Measurements from ENCODE around the gene NLGN4X.

DNA sequence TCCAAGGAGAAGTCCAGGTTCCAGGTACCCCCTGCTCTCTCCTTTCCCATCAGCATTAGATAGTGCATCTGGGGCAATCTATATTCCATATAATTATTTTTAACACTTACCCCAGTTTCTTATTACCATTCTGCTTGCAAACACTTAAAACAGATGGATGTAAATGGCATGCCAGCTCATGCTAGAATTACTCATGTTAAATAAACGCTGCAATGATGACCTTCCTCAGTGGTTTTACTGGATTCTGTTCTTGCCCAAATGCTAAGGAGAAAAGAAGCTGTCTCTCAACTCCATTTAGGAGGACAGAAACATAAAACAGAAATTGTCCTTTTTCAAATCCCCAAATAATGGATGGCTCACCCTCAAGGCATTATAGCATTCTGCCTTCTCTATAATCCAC lies 161.1 kb downstream of the NLGN4X start:
- TF ChIP-seq, protein P1, sequence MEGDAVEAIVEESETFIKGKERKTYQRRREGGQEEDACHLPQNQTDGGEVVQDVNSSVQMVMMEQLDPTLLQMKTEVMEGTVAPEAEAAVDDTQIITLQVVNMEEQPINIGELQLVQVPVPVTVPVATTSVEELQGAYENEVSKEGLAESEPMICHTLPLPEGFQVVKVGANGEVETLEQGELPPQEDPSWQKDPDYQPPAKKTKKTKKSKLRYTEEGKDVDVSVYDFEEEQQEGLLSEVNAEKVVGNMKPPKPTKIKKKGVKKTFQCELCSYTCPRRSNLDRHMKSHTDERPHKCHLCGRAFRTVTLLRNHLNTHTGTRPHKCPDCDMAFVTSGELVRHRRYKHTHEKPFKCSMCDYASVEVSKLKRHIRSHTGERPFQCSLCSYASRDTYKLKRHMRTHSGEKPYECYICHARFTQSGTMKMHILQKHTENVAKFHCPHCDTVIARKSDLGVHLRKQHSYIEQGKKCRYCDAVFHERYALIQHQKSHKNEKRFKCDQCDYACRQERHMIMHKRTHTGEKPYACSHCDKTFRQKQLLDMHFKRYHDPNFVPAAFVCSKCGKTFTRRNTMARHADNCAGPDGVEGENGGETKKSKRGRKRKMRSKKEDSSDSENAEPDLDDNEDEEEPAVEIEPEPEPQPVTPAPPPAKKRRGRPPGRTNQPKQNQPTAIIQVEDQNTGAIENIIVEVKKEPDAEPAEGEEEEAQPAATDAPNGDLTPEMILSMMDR (IDR thresholded peaks at IDR 0.05; ENCODE audit: insufficient read depth, low read depth, low read length): no peak
- no peak for TF ChIP-seq EZH2 (IDR thresholded peaks at IDR 0.05; ENCODE audit: insufficient read depth, low read length)

Measured in astrocyte (in vitro differentiated cells and primary cell).